HG02870 (cell line): ENCODE data around the gene SUGCT.
"Not testable (repeated sequence)": the region's sequence is repeated elsewhere in the genome, so short reads cannot be mapped to it uniquely, and the experiment has no call there.

Source experiments
- ATAC-seq: cut with Tn5 transposase; IDR thresholded peaks from one replicate; pipeline ENCODE4 v1.9.1; 2021; ENCODE audit warnings: mild to moderate bottlenecking, moderate library complexity; ENCODE audit not compliant: unreplicated experiment

SUGCT gene

DNA sequence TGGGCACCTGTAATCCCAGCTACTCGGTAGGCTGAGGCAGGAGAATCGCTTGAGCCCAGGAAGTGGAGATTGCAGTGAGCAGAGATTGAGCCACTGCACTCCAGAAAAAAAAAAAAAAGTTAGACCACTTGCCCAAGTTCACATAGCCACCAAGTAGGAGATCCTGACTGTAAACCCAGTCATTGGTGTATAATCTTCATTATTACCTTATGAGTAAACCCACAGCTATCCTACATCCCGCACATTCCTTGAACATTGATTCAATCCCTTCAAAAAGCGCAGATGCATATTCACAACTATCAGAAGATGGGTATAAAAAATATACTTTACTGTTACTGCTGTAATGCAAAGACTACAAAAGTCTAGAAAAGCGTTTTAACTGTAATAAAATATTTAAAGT, 512.9 kb downstream of the SUGCT start:
- no peak for ATAC-seq

DNA sequence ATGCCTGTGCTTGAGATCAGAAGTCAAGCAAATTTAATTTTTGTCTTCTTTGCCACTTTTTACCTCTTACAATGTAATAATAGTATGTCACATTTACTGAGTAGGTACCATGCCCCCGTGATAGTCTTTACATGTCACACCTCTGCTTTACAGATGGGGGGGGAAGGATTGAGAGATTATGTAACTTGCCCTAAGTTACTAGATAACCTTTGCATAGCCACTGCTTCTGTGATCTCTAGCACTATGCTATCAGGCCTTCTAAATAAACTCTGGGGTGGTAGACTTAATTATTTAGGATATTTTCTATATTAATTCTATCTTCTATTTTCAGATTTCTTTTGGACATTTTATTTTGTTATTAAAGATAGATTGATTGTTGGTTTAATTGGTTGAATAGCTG, 514.4 kb downstream of the SUGCT start:
- no peak for ATAC-seq

DNA sequence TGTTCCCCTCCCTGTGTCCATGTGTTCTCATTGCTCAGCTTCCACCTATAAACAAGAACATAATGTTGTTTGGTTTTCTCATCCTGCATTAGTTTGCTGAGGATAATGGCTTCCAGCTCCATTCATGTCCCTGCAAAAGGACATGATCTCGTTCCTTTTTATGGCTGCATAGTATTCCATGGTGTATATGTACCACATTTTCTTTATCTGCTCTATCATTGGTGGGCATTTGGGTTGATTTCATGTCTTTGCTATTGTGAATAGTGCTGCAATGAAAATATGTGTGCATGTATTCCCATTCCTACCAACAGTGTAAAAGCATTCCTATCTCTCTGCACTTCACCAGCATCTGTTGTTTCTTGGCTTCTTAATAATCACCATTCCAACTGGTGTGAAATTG, 516.1 kb downstream of the SUGCT start:
- ATAC-seq: not testable (repeated sequence)

DNA sequence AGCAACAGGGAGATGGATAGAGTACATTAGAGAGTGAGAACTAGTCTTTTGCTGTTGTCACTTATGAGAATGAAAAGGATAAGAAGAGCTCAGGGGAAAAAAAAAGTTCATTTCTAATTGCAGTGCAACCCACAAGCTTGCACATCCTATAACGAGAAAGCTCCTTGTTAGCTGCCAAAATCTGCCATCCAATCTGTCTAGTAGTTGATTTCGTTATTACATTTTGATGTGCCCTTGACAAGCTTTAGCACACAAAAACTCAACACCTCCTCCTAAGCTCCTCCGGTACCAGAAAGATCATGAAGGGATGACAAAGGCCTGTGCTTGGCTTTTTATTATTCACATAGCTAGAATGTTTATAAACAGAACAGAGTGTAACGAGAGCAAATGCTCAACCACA, 519.4 kb downstream of the SUGCT start:
- no peak for ATAC-seq

DNA sequence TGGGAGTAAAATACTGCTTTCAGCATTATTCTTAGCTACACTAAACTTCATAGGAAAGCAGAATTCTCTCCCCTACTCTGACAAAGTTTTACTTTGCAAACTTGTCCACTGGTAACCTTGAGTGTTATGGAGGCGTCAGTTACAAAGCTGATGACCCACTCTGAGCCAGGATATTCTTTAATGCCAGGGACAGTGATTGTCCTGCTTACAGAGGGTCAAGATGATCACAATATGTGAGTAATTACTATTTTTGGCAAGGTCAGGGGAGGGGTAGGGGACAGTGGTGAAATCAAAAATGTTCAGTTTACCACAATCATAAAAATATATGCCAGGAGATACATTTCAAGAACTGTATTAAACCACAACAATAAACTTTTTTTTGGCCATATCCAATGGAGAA, 520.6 kb downstream of the SUGCT start:
- no peak for ATAC-seq

DNA sequence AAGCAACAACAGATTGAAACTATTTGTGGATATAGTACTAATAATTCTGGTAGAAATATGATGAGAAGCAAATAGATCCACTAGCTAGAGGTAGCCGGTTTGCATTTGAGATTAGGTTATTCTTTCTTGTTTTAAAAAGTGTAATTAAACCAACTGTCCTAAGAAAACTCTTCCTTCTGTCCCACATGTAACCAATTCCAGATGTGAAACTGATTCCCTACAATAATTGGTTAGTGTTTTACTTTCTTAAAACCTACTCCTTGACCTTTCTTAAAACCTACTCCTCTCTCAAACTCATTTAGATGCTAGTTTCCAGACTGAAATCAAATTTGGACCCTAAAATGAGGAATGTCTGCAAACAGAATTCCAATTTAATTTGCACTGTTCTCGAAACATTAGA, 521.5 kb downstream of the SUGCT start:
- no peak for ATAC-seq

DNA sequence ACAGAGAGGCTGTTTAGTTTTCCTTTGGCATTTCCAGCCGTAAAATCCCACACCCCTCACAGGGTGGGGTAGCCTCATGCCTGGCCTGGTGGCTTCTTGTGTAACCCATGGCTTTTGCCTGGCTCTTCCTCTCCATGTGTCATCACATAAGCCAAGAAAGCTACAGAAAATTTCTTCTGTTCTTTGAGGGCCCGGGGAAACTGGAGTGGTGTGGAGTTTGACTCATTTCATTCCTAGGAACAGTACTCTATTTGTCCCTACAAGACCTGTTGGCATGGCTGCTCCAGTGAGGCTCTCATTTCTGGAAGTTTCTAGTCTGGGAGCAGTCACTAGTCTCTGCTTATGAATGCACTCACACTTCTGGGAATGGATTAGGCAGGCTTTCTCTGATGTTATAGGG, 523.9 kb downstream of the SUGCT start:
- no peak for ATAC-seq

DNA sequence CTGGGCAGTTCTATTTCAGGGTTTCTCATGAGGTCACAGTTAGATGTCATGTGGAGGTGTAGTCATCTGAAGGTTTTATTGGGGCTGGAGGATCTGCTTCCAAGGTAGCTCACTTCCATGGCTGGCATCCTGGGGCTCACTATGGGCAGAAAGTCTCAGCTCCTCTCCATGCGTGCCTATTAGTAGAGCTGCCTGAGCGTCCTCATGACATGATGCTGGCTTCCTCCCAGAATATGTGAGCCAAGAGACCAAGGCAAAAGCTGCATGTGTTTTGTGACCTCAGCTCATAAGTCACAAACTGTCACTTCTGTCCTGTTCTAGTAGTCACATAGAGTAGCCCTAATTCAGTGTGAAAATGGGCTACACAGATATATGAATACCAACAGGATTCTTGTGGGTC, 524.4 kb downstream of the SUGCT start:
- ATAC-seq: no peak

DNA sequence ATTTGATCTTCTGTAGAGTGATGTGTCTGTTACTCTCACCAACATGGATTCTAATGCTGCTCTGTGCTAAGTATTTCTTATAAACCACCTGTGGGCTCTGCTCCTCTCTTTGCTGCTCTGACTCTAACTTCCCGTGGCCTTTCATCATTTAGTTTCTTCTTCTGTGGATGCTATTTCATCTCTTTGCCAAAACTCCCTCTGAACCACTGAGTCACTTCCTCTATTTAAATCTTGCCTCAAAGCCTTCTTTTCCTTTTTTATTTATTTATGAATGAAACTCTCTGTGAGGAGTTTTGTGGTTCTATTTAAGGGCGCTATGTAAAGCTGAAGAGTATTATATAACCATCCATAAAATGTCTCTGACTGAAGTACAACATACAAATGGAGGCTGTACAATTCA, 538.5 kb downstream of the SUGCT start:
- no peak for ATAC-seq

DNA sequence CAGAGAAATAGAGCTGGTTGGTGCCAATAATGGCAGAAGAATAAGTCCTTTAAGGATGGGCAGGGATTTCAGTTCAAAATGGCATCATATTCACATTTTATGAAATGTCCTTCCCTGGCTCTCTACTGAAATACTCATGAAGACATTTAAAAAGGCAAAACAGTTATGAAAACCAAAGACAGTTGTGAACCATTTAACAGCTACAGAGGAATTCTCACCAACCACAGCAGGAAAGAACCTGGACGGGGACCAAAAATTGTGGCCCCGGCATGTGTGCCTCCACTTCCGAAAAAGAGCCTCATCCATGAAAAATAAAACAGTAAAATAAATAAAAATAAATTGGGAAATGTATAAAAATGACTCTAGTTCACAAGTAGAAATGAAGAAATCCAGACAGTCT, 539.5 kb downstream of the SUGCT start:
- no peak for ATAC-seq

DNA sequence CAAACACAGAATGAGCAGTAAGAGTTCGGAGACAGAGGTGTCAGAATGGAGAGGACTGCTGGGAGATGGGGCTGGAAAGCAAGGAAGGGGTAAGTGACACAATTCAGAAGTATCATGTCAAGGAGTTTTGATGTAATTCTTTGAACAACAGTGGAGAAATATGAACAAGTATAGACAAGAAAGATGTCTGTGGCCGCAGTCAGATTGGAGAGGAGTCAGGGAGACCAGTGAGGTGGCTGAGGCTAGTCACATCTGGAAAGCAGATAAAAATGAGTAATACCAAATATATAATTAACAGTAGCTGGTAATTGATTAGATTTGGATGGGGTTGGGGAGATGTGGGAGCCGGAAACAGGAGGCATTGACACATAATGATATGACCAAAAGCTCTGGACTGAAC, 540.9 kb downstream of the SUGCT start:
- ATAC-seq: no peak

DNA sequence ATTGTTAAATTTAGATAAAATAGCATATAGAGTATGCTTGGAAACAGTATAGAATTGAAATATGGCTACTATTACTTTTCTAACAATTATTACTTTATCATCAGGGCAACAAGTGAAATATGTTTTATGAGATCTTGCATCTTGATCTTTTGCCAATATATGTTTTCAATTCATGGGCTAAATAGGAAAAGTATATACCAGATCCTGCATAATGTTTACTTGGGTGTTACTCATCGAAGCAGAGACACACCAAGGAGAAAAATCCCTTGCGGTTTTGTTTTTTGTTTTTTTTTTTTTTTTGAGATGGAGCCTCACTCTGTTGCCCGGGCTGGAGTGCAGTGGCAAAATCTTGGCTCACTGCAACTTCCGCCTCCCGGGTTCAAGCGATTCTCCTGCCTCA, 541.4 kb downstream of the SUGCT start:
- ATAC-seq: no peak

DNA sequence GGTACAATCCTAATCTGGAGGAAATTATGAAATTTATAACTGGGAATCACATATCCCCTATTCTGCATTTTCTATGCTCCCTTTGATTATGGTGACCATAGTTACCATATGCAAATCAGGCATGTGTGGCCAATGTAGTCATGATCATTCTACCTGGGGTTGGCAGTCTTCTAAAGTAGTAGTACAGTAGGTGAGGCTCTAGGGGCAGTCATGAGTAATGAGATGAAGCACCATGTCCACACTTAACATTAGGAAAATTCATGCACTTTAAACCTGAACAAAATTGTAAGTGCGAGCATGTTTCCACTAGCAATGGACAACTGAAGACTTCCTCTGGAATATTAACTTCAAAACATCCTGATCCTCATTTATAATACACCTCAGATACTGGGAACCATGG, 545.9 kb downstream of the SUGCT start:
- ATAC-seq: peak; percentile 96

DNA sequence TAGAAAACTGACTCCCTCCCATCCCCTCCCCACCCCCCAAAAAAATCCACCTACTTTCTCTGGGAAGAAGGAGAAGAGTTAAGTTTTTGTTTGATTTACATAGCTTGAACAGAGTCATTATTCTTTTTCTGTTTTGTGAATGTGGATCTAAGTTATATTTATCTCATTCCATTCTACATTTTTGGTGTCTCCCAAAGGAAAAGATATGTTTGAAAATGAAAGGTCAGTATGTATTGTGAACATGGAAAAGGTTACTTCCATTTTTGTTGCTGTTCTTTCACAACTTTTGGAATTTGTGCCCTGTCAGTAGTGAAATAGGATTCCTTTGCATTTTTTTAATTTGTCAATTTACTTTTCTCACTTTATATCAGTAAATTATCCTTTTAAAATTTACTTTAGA, 547.9 kb downstream of the SUGCT start:
- ATAC-seq: no peak

DNA sequence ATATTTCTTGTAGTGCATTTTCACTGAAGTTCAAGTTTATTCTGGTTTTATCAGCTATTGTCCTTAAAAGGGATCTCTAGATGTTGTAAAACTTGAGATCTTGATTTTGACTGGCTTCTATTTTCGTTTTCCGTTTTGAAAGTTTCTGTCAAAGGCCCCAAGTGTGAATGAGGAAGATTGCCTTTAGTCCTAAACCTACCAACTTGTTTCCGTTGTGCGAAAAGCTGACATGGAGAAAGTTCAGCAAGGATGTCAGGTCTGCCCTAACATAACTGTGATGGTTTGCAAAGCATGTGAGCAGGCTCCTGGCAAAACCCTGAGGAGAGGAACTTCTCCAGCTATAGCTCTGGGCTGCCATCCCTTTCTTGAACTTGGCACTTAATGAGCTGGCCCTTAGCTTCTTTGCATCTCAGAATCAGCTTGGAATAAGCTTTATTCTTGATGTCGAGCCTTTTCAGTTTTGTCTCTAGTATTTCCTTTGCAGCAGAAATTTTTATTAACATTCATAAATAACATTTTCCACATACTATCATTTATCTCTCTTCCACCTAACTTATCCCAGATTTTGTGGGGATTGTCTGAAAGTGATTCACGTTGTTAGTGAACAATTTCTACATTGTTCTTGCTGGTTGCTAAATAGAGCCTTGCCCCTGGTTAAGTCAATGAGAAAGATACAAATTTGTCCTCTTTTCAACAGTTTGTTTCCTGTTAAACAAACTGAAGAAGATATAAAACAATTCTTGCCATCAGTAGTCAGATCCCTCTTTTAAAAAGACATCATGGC, 559.4 kb downstream of the SUGCT start:
- ATAC-seq: no peak

DNA sequence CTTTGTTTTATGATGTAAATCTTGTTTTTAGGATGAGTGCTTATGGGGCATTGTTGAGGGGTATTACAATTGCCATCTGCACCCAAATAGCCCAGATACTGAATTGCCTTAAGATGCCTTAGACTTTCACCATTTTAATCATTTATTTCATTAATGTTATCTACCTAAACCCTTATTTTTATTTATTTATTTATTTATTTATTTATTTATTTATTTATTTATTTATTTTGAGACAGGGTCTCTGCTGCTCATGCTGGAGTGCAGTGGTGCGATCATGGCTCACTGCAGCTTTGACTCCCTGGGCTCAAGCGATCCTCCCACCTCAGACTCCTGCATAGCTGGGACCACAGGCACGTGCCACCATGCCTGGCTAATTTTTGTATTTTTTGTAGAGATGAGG, 560.2 kb downstream of the SUGCT start:
- ATAC-seq: no peak

DNA sequence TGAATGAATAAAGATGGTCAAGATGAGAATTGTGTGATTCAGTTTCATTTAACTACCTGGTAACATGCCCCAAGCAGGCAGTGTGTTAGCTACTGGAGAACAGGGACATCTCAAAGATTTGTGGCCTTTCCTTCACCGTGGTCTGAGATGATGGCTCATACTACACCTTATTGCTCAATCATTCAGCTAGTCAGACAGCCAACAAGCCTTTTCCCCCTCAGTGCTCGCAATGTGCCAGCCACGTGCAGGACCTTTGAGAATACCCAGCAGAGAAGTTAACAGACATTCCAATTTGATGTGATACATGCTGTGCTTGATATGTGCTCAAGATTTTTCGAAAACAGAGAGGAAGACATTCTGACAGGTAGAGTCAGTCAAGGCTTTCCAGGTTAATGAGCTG, 562.8 kb downstream of the SUGCT start:
- ATAC-seq: no peak

DNA sequence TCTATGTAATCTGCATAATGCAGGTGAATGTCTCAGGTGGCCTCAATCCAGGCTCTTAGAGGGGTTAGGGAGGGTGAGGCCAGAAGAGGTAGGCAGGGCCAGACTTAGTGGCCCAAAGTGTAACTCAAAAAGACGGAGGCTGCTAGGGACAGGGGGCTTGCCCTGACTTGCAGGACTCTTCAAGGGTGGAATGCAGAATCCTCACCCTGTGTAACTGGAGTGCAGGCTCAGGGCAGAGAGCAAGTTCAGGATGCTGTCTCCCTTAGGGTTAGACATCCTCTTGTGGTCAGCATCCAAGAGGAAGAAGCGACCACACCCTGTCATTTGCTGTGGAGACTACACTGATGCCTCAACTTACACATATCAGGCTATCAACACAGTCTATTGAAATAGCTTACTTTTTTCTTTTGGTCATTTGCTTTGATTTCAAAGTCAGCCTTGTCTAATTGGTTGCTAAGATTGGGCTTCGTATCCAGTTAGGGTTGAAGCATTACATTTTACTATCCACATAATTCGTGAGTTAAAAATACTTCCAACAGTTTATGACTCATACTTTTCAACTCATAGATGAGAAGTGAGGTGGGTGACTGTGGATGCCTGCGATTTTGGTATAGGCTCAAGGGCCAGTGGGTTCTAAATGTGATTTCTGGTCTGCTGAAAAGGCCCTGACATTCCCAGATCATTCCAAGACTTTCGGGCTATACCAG, 563.6 kb downstream of the SUGCT start:
- ATAC-seq: no peak

DNA sequence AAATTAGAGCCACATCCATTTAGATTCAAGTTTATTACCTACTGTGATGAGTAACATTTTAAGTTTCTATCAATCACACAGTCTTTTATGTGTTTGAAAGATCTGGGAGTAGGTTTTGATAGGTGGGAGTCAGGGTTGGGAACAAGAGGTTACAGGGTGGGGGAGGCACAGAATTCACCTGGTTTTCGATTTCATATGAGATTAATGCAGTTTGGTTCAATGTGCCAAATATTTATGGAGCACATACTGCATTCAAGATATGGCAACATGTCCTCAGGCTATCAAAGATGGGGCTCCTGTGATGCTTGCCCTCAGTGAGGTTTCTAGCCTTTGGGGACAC, 564.1 kb downstream of the SUGCT start:
- ATAC-seq: no peak

DNA sequence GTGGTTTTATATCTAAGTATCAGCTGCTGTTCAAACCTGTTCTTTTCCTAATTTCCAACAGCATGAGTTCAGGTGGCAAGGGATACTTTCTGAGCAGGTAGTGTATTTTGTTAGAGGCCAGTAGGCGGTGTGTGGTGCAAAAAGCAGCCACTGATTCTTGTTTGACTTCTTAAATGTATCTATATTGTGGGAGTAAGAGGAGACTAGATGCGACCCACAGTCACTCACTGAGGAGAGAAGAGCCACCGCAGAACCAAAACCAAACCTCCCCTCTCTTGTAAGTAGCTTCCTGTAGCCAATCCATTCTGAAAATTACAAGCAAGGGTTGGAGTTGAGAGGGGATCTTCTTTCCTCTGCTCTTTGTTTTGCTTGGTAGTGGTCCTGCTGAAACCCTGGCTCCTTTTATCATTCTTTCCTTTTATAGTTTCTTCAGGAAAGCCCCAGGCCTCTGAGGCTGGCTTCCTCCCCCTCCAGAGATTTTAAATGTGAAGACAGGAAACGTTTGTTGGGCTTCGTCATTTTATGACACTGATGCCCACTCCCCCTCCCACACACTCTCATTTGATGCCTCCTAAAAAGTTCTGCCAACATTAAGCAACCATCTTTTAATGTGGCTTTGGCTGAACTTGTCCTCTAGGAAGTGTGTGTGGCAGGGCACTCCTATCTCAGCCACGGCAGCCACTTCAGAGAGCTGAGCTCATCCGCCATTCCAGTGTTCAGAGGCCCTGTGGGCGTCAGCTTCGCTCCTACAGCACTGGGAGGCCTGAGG, 566.0 kb downstream of the SUGCT start:
- no peak for ATAC-seq

DNA sequence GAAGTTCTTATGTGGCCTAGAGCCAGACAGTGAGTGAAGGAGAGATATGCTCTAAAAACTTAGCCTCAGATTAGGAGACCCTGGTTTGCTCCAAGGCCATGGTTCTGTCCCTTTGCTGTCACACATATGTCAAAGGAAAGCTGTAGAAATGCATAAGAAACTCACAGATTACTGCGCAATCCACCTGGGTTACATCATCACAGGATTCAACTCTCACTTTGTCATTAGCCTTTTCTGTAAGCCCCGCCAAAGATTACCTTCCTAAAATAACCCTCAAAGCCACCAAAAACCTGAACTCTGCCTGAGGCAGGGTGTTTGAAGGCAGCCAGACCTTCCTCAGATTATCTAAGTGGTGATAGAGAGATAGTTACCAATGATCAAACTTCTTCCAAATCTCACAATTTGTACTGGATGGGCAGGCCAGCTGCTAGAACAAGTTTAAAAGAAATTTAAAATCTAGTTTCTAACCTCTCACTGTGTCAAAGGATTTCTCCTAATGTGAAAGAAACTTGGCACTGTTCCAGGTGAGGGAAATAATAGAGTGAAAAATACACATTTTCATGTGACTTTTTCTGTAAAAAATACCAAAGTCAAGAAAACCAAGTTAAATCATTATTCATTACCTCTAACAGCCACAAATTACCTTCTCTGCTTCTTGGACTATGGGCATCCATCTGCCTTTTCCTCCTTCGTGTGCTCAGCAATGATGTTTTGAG, 567.2 kb downstream of the SUGCT start:
- no peak for ATAC-seq
